Thoracic aorta (tissue), 2 donors: ENCODE data around the gene MORN2. TPM values are rescaled to one million over a fixed set of nuclear protein-coding genes. Genes with fewer than 3 reads are reported as not detected.

Source experiments
- ATAC-seq: fragments of 150-250 bp; one replicate; pipeline ENCODE4 v1.8.0; 2017; ENCODE audit warnings: low read depth; ENCODE audit not compliant: insufficient number of reproducible peaks, low FRiP score
- DNase-seq: peaks from one replicate; pipeline ENCODE4 v3.0.0-alpha.2; 2020; ENCODE audit warnings: low spot score
- H3K27ac ChIP-seq, 2 donors: fragments of 200-600 bp; sonication (generic); 1 replicate in 1 of 2; 2 replicates in 1 of 2; pipeline ENCODE4 v1.5.1; 2016; ENCODE audit warnings: mild to moderate bottlenecking in 2 of 2, moderate library complexity in 2 of 2
- H3K27me3 ChIP-seq: fragments of 200-600 bp; sonication (generic); replicated peaks from 2 replicates; pipeline ENCODE4 v1.6.0; 2016; ENCODE audit warnings: mild to moderate bottlenecking; ENCODE audit not compliant: insufficient read depth
- H3K36me3 ChIP-seq: fragments of 200-600 bp; sonication (generic); one replicate; pipeline ENCODE4 v1.5.1; 2016
- H3K4me1 ChIP-seq, 2 donors: fragments of 200-600 bp; sonication (generic); 1 replicate in 1 of 2; 2 replicates in 1 of 2; pipeline versions ENCODE4 v1.5.1 to v1.6.0; 2016; ENCODE audit warnings: low read depth in 2 of 2, mild to moderate bottlenecking in 1 of 2; ENCODE audit not compliant: control insufficient read depth in 1 of 2
- H3K4me3 ChIP-seq: fragments of 200-600 bp; sonication (generic); 2 replicates; pipeline ENCODE4 v1.5.1; 2016; ENCODE audit warnings: mild to moderate bottlenecking
- H3K9me3 ChIP-seq: fragments of 200-600 bp; sonication (generic); 2 replicates; pipeline ENCODE4 v1.5.1; 2016
- total RNA-seq, 2 donors: library from RNA; depleted of rRNA; stranded (reverse); fragments of >200 nt; gene quantifications; one replicate each; pipeline versions ENCODE4 v1.1.0 to v1.2.3, GENCODE V29; 2016
- TF ChIP-seq, protein P1 (sequence below): fragments of 200-600 bp; sonication (generic); IDR thresholded peaks from one replicate; pipeline ENCODE4 v1.5.1; 2019; ENCODE audit warnings: antibody characterized with exemption

MORN2 gene
- total RNA-seq, 2 donors from 2014 or later = 3.4 to 15.5 TPM

DNA sequence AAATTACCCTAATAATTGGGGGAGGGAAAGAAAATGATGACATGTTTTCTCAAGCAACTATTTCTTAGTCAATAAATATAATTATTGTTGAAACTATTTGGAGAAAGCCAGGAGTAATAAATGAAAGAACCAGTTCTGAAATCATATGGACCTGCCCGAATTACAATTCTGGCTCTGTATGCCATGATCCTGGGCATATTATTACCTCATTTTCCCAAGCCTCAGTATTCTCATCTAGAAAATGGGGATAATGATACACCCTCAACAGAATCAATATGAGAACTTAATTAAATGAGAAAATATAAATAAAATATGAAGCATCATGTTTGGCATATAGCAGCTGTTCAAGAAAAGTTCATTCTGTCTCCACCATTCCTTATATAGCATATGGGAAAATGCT is 36.8 kb downstream of the MORN2 start:
- Histone ChIP-seq H3K9me3 (no peaks in the 10 kb centered on the region), H3K27ac (no peak overlapping the region), H3K4me1 (peaks cover 0 to 9% of the 10 kb centered on the region in 2 donors), H3K27me3 (no peaks in the 10 kb centered on the region), H3K36me3 (no peaks in the 10 kb centered on the region), H3K4me3 (no peak overlapping the region)
- no peak for ATAC-seq
- no peak for DNase-seq
- TF ChIP-seq, protein P1, sequence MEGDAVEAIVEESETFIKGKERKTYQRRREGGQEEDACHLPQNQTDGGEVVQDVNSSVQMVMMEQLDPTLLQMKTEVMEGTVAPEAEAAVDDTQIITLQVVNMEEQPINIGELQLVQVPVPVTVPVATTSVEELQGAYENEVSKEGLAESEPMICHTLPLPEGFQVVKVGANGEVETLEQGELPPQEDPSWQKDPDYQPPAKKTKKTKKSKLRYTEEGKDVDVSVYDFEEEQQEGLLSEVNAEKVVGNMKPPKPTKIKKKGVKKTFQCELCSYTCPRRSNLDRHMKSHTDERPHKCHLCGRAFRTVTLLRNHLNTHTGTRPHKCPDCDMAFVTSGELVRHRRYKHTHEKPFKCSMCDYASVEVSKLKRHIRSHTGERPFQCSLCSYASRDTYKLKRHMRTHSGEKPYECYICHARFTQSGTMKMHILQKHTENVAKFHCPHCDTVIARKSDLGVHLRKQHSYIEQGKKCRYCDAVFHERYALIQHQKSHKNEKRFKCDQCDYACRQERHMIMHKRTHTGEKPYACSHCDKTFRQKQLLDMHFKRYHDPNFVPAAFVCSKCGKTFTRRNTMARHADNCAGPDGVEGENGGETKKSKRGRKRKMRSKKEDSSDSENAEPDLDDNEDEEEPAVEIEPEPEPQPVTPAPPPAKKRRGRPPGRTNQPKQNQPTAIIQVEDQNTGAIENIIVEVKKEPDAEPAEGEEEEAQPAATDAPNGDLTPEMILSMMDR = no peak

DNA sequence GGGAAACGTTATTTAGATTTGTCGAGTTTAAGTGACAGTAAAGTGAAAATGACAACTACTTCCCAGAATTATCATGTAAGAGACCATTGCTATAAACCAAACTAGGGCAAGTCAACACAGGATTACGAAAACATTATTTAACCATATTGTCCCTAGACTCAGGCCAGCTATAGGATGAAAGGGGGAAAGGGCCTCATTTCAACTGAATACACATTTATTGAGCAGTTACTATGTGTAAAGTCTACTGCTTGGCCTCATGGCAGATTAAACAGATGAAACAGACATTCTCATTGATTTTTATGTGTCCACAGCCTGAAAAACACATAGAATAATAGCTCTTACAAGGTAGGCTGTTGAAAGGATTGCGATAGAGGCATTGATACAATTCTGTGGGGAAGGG is 46.6 kb downstream of the MORN2 start:
- no peak overlapping the region for H3K27ac ChIP-seq
- no peaks in the 10 kb centered on the region for H3K27me3 ChIP-seq
- TF ChIP-seq, protein P1 = no peak
- ATAC-seq (no peak), DNase-seq (no peak)
- H3K4me3 ChIP-seq = no peak overlapping the region
- no peaks in the 10 kb centered on the region for H3K9me3 ChIP-seq
- no peaks in the 10 kb centered on the region for H3K36me3 ChIP-seq
- no peaks in the 10 kb centered on the region for H3K4me1 ChIP-seq

DNA sequence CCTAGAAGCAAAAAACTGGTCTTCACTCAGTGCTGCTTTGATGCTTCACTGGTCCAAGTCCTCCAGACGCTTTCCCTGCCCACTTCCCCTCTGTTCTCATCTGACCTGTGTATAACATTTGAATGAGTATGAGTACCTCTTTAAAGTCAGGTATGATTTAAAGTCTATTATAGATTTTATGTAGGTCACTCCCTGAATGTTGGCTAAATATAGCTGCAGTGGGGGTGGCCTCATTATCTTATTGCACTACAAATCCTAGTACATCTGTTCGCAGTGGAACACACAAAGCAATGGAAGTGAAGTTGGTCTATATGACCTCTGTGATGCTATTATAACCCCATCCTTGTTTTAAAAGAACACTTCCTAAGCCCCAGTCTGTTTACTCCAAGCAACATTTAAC is 47.1 kb downstream of the MORN2 start:
- Histone ChIP-seq H3K4me1 (no peaks in the 10 kb centered on the region), H3K36me3 (no peaks in the 10 kb centered on the region), H3K27ac (no peak overlapping the region), H3K4me3 (no peak overlapping the region), H3K9me3 (no peaks in the 10 kb centered on the region), H3K27me3 (no peaks in the 10 kb centered on the region)
- DNase-seq (no peak), ATAC-seq (no peak)
- TF ChIP-seq, protein P1 = no peak

DNA sequence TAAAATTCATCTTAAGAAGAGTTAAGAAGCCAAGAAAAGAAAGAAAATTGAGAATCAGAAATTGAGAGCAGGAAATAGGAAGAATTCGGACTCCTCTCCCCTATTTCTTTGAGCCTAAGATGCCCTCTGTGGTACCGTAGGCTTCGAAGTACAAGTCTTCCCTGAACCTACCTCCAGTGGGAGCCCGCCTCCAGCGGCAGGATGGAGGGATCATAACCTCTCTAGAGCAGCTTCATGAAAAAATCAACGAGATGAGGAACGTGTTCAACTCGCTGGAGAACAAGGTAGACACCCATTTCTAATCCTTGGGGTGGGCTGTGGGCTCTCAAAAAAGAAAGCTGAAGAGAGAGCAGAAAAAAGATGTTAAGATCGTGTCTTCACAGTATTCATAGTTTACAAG is 50.2 kb downstream of the MORN2 start:
- H3K27ac ChIP-seq = no peak overlapping the region
- no peak for ATAC-seq
- no peak for DNase-seq
- no peaks in the 10 kb centered on the region for H3K9me3 ChIP-seq
- no peak overlapping the region for H3K4me3 ChIP-seq
- H3K4me1 ChIP-seq = no peaks in the 10 kb centered on the region
- H3K27me3 ChIP-seq = no peaks in the 10 kb centered on the region
- TF ChIP-seq, protein P1 = no peak
- no peaks in the 10 kb centered on the region for H3K36me3 ChIP-seq

DNA sequence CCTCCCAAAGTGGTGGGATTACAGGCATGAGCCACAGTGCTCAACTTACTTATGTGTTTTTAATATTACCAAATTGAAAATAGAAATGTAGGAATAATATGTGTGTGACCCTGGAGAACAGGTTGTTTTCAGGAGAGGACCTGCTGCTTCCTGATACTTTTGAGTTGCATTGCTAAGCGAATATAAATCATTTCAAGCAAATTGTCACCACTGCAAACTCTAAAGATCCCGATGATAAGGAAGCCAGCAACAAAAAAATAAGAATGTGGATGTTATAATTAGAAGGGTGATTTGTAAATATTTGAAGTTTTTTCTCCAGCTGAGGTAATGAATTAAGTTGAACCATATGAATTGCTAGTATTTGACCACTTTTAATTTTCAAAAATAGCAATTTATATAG is 54.8 kb downstream of the MORN2 start:
- Histone ChIP-seq H3K27ac (no peak overlapping the region), H3K4me1 (no peaks in the 10 kb centered on the region), H3K27me3 (no peaks in the 10 kb centered on the region), H3K36me3 (no peaks in the 10 kb centered on the region), H3K4me3 (no peak overlapping the region), H3K9me3 (no peaks in the 10 kb centered on the region)
- DNase-seq (no peak), ATAC-seq (no peak)
- TF ChIP-seq, protein P1 = no peak

Other genes with a start within 250 kb of the MORN2 start
- 10 to 100 TPM; 19.5 to 25.1 TPM for gene GALM, start 209.9 kb upstream of the MORN2 start, total RNA-seq
- gene SRSF7, start 124.6 kb upstream of the MORN2 start, total RNA-seq = 100 to 1,000 TPM in 1 of 2 donors, 10 to 100 TPM in 1; 97.5 to 141 TPM
- gene GEMIN6, start 97.8 kb upstream of the MORN2 start, total RNA-seq = 10 to 100 TPM in 1 of 2 donors, 1 to 10 TPM in 1; 7.7 to 10.6 TPM
- gene DHX57, start within 50 bp of the MORN2 start, total RNA-seq = 10 to 100 TPM; 11.9 to 50.4 TPM
- under 1 TPM; 0.35 to 0.41 TPM for gene ARHGEF33, start 13.9 kb downstream of the MORN2 start, total RNA-seq
- gene SOS1, start 245.1 kb downstream of the MORN2 start, total RNA-seq = 10 to 100 TPM; 29.8 to 61.2 TPM